ENCODE measurements around the gene PARVB. TPM values are rescaled to one million over a fixed set of nuclear protein-coding genes. Genes with fewer than 3 reads are reported as not detected.

The PARVB gene
- total RNA-seq, 2 donors from 2014 or later, result 7.3 to 9.2 TPM

- 79 to 91% methylated on average over 9 of the region's 9 CpGs for WGBS, 2 donors
- Histone ChIP-seq H3K27me3 (no peaks in the 10 kb centered on the region), H3K9me3 (no peaks in the 10 kb centered on the region), H3K27ac (no peak overlapping the region), H3K4me3 (no peak overlapping the region), H3K4me1 (no peaks in the 10 kb centered on the region), H3K36me3 (replicated peaks in 1 of 2; ENCODE audit: insufficient read depth in 1 of 2, low read depth in 2 of 2) (no peaks in the 10 kb centered on the region)
- no peak for ATAC-seq
- TF ChIP-seq CTCF (IDR thresholded peaks at IDR 0.05), result no peak
- TF ChIP-seq POLR2A (IDR thresholded peaks at IDR 0.05), result no peak
- DNase-seq, result no peak
- intact Hi-C loops (cut with DNase I), result no loop called here
These were observed 69.7 kb downstream of the PARVB start for GRCh38 chr22:44093791-44094190.

GRCh38 chr22:44094751-44095302 lies 70.7 kb downstream of the PARVB start:
- intact Hi-C loops (cut with DNase I), result no loop called here
- Histone ChIP-seq H3K27ac (no peak overlapping the region), H3K36me3 (replicated peaks in 1 of 2; ENCODE audit: insufficient read depth in 1 of 2, low read depth in 2 of 2) (no peaks in the 10 kb centered on the region), H3K27me3 (no peaks in the 10 kb centered on the region), H3K4me1 (no peaks in the 10 kb centered on the region), H3K9me3 (no peaks in the 10 kb centered on the region), H3K4me3 (no peak overlapping the region)
- TF ChIP-seq CTCF (IDR thresholded peaks at IDR 0.05) (no peak), POLR2A (IDR thresholded peaks at IDR 0.05) (no peak)
- 83 to 86% methylated on average over 13 to 14 of the region's 14 CpGs for WGBS, 2 donors
- ATAC-seq (no peak), DNase-seq (no peak)

- WGBS, 2 donors, result 83% methylated on average over 11 of the region's 11 CpGs; no CpG with 5 or more reads in 1 of the 2 donors
- ATAC-seq (no peak), DNase-seq (no peak)
- no peak overlapping the region for H3K4me3 ChIP-seq
- TF ChIP-seq POLR2A (IDR thresholded peaks at IDR 0.05), result no peak
- TF ChIP-seq CTCF (IDR thresholded peaks at IDR 0.05), result no peak
- no peaks in the 10 kb centered on the region for H3K27me3 ChIP-seq
- H3K9me3 ChIP-seq, result no peaks in the 10 kb centered on the region
- no peaks in the 10 kb centered on the region for H3K36me3 ChIP-seq (replicated peaks in 1 of 2; ENCODE audit: insufficient read depth in 1 of 2, low read depth in 2 of 2)
- H3K27ac ChIP-seq, result no peak overlapping the region
- intact Hi-C loops (cut with DNase I), result no loop called here
- no peaks in the 10 kb centered on the region for H3K4me1 ChIP-seq
These were observed 72.6 kb downstream of the PARVB start for GRCh38 chr22:44096736-44097135.

- DNase-seq (no peak), ATAC-seq (no peak)
- Histone ChIP-seq H3K4me1 (no peaks in the 10 kb centered on the region), H3K27ac (no peak overlapping the region), H3K9me3 (no peaks in the 10 kb centered on the region), H3K36me3 (replicated peaks in 1 of 2; ENCODE audit: insufficient read depth in 1 of 2, low read depth in 2 of 2) (no peaks in the 10 kb centered on the region), H3K4me3 (no peak overlapping the region), H3K27me3 (no peaks in the 10 kb centered on the region)
- intact Hi-C loops (cut with DNase I), result no loop called here
- TF ChIP-seq POLR2A (IDR thresholded peaks at IDR 0.05), result no peak
- no peak for TF ChIP-seq CTCF (IDR thresholded peaks at IDR 0.05)
- 82 to 92% methylated on average over 12 to 22 of the region's 23 CpGs for whole genome bisulfite sequencing, 2 donors
These were observed 73.3 kb downstream of the PARVB start for GRCh38 chr22:44097263-44098020.

Data from body of pancreas (tissue), 4 donors.